HCT116 (cell line): Measurements from ENCODE around the gene RAET1G. TPM values are rescaled to one million over a fixed set of nuclear protein-coding genes. Genes with fewer than 3 reads are reported as not detected.
"Not testable (repeated sequence)": the region's sequence is repeated elsewhere in the genome, so short reads cannot be mapped to it uniquely, and the experiment has no call there.

Experiments
- ATAC-seq: fragments of 200-7000 bp; cut with Tn5 transposase; 2 replicates; pipeline ENCODE4 v1.9.1; 2020; ENCODE audit warnings: mild to moderate bottlenecking, moderate library complexity
- BruUV-seq: library from RNA; stranded (reverse); fragments of 400-500 nt; replicated peaks from 2 replicates; lab custom pipeline; 2021; lab: Mats Ljungman, UMichigan
- CTCF ChIA-PET: fragments of 300-600 bp; sonication (Branson Sonifier 250); formaldehyde crosslinking; loops from one replicate; lab custom pipeline; 2021; ENCODE audit warnings: antibody characterized with exemption; lab: Charles Lee
- POLR2A ChIA-PET: fragments of 300-600, 350-600 bp; sonication (Branson Sonifier 250); formaldehyde crosslinking; loops from one replicate; lab custom pipeline; 2021; ENCODE audit warnings: antibody characterized with exemption; lab: Charles Lee
- RAD21 ChIA-PET, 2 experiments: fragments of 300-600 bp; sonication (Branson Sonifier 250); formaldehyde crosslinking; loops; one replicate each; lab custom pipeline; 2023; ENCODE audit warnings: low total read pairs in 2 of 2; ENCODE audit not compliant: uncharacterized antibody in 2 of 2, unreplicated experiment in 2 of 2, low non-redundant PET in 1 of 2; lab: Charles Lee
- DNase-seq: peaks from one replicate; pipeline ENCODE4 v3.0.0-alpha.2; 2010; ENCODE audit warnings: low read depth, low spot score
- H2AFZ ChIP-seq: fragments of 200-600 bp; shearing (Covaris generic), sonication (generic); 2 replicates; pipeline ENCODE4 v1.6.1; 2017; ENCODE audit warnings: low read depth, mixed run types, mixed read lengths, antibody characterized with exemption, low read length; ENCODE audit not compliant: poor library complexity, severe bottlenecking
- H3K27ac ChIP-seq: 2 replicates; pipeline ENCODE4 v1.5.1; 2012; ENCODE audit warnings: low read depth, low read length
- H3K27me3 ChIP-seq: fragments of 200-600 bp; sonication (generic); 2 replicates; pipeline ENCODE4 v1.6.1; 2016; ENCODE audit warnings: mixed run types, low read length, mixed read lengths; ENCODE audit not compliant: insufficient read depth
- H3K36me3 ChIP-seq, 2 experiments: fragments of 200-500 bp in 1 of 2; fragments of 200-600 bp in 1 of 2; sonication (Bioruptor generic) in 1 of 2; sonication (generic) in 1 of 2; 2 replicates each; pipeline versions ENCODE4 v1.5.1 to v1.6.1; 2014 to 2016; ENCODE audit warnings: low read length in 2 of 2, inconsistent platforms in 1 of 2, mixed read lengths in 1 of 2, mixed run types in 1 of 2; ENCODE audit not compliant: insufficient read depth in 2 of 2, control insufficient read depth in 1 of 2
- H3K4me1 ChIP-seq, 2 experiments: fragments of 200-600 bp in 1 of 2; sonication (generic) in 1 of 2; 2 replicates each; pipeline versions ENCODE4 v1.5.1 to v1.6.1; 2012 to 2017; ENCODE audit warnings: low read length in 2 of 2, inconsistent platforms in 1 of 2, mild to moderate bottlenecking in 1 of 2, mixed read lengths in 1 of 2, mixed run types in 1 of 2, moderate library complexity in 1 of 2; ENCODE audit not compliant: insufficient read depth in 2 of 2, control insufficient read depth in 1 of 2
- H3K4me2 ChIP-seq: fragments of 200-600 bp; sonication (generic); 2 replicates; pipeline ENCODE4 v1.6.1; 2017; ENCODE audit warnings: mixed run types, low read length, mixed read lengths
- H3K4me3 ChIP-seq, 2 experiments: fragments of 200-600 bp in 1 of 2; sonication (generic) in 1 of 2; replicated peaks in 1 of 2; 2 replicates each; pipeline ENCODE4 v1.5.1; 2011 to 2016; ENCODE audit warnings: low read length in 2 of 2, control low read depth in 1 of 2, low read depth in 1 of 2, mild to moderate bottlenecking in 1 of 2, mixed read lengths in 1 of 2, mixed run types in 1 of 2
- H3K79me2 ChIP-seq: fragments of 200-600 bp; sonication (generic); 2 replicates; pipeline ENCODE4 v1.6.1; 2017; ENCODE audit warnings: mild to moderate bottlenecking, mixed run types, low read length, moderate library complexity, mixed read lengths; ENCODE audit not compliant: insufficient read depth
- H3K9ac ChIP-seq: fragments of 200-600 bp; sonication (generic); 2 replicates; pipeline ENCODE4 v1.6.1; 2016; ENCODE audit warnings: low read length, mixed read lengths
- H3K9me2 ChIP-seq: fragments of 200-600 bp; sonication (generic), shearing (Covaris generic); 2 replicates; pipeline ENCODE4 v1.6.1; 2017; ENCODE audit warnings: mixed run types, mild to moderate bottlenecking, moderate library complexity; ENCODE audit not compliant: insufficient read depth
- H3K9me3 ChIP-seq, 2 experiments: fragments of 200-500 bp in 1 of 2; fragments of 200-600 bp in 1 of 2; sonication (Bioruptor generic) in 1 of 2; sonication (generic) in 1 of 2; 2 replicates each; pipeline ENCODE4 v1.6.1; 2014 to 2017; ENCODE audit warnings: low read length in 2 of 2, mixed read lengths in 2 of 2, inconsistent platforms in 1 of 2, low read depth in 1 of 2, mild to moderate bottlenecking in 1 of 2, mixed run types in 1 of 2, moderate library complexity in 1 of 2; ENCODE audit not compliant: control insufficient read depth in 1 of 2, insufficient read depth in 1 of 2
- H4K20me1 ChIP-seq: fragments of 200-600 bp; sonication (generic), shearing (Covaris generic); 2 replicates; pipeline ENCODE4 v1.6.1; 2017; ENCODE audit warnings: mixed run types, mild to moderate bottlenecking, moderate library complexity; ENCODE audit not compliant: insufficient read depth
- ATF3 ChIP-seq: IDR thresholded peaks from 2 replicates; pipeline ENCODE4 v1.6.1; 2012
- CTCF ChIP-seq, 3 experiments: fragments of 200-600 bp in 1 of 3; sonication (generic) in 1 of 3; IDR thresholded peaks in 2 of 3; conservative IDR thresholded peaks in 1 of 3; 2 replicates each; pipeline ENCODE4 v1.5.1; 2012 to 2017; ENCODE audit warnings: low read depth in 2 of 3, low read length in 2 of 3, antibody characterized with exemption in 1 of 3, borderline replicate concordance in 1 of 3, control low read depth in 1 of 3, mild to moderate bottlenecking in 1 of 3, mixed read lengths in 1 of 3, mixed run types in 1 of 3, moderate library complexity in 1 of 3; ENCODE audit not compliant: insufficient read depth in 1 of 3
- EGR1 ChIP-seq: IDR thresholded peaks from 2 replicates; pipeline ENCODE4 v1.6.1; 2012; ENCODE audit warnings: low read depth
- FOSL1 ChIP-seq: IDR thresholded peaks from 2 replicates; pipeline ENCODE4 v1.6.1; 2012; ENCODE audit warnings: low read depth
- MAX ChIP-seq: IDR thresholded peaks from 2 replicates; pipeline ENCODE4 v1.6.1; 2012
- POLR2AphosphoS5 ChIP-seq: IDR thresholded peaks from 2 replicates; pipeline ENCODE4 v1.6.1; 2011; ENCODE audit warnings: mild to moderate bottlenecking, low read depth, low read length, moderate library complexity
- RAD21 ChIP-seq: IDR thresholded peaks from 2 replicates; pipeline ENCODE4 v1.6.1; 2012; ENCODE audit warnings: low read depth, mild to moderate bottlenecking
- REST ChIP-seq: IDR thresholded peaks from 2 replicates; pipeline ENCODE4 v1.6.1; 2012; ENCODE audit warnings: low read depth
- YY1 ChIP-seq: IDR thresholded peaks from 2 replicates; pipeline ENCODE4 v1.6.1; 2011; ENCODE audit warnings: low read length, low read depth, moderate library complexity, mild to moderate bottlenecking; ENCODE audit not compliant: insufficient replicate concordance; ENCODE audit errors: extremely low read depth
- intact Hi-C: fragments of 100-400 bp; cut with micrococcal nuclease; formaldehyde crosslinking; loops from 2 replicates; pipeline ENCODE4 v1.10.0; 2022
- total RNA-seq: library from RNA; stranded (reverse); gene quantifications from one replicate; pipeline ENCODE4 v1.2.1, GENCODE V29; 2021; ENCODE audit not compliant: unreplicated experiment

Gene RAET1G
- total RNA-seq, 1 experiment from 2014 or later: 0.37 TPM

GRCh38 chr6:149895048-149895590, 27.8 kb downstream of the RAET1G start:
- H3K4me1 ChIP-seq: peaks cover 45 to 55% of the 10 kb centered on the region in 2 experiments
- TF ChIP-seq REST (no peak), MAX (no peak), YY1 (no peak), ATF3 (no peak), RAD21 (peak; percentile 55), CTCF (IDR thresholded peaks at IDR 0.05 in 2 of 3, conservative IDR thresholded peaks at IDR 0.05 in 1 of 3; ENCODE audit: borderline replicate concordance in 1 of 3, insufficient read depth in 1 of 3, low read depth in 2 of 3, low read length in 2 of 3) (peak in 1 of 3 experiments; percentile 23; a peak in 1 of 6 replicates), FOSL1 (no peak), POLR2AphosphoS5 (peak; percentile 33; the same call in 1 of the 2 replicates), EGR1 (peak; percentile 86)
- H3K9ac ChIP-seq: peak overlapping the region; percentile 47
- BruUV-seq: no TSS peak
- no peaks in the 10 kb centered on the region for H4K20me1 ChIP-seq
- DNase-seq (no peak), ATAC-seq (peak; percentile 47)
- CTCF ChIA-PET: interaction anchor here (0.8 to 1.4 kb wide), 2 partner anchors 9 to 55 kb away, joined by 3 to 5 read pairs; no protein-coding TSS in a partner anchor
- peak overlapping the region; percentile 30 to 51 for H3K4me3 ChIP-seq
- H3K36me3 ChIP-seq: no peaks in the 10 kb centered on the region
- H3K79me2 ChIP-seq: no peaks in the 10 kb centered on the region
- peak overlapping the region; percentile 59 for H2AFZ ChIP-seq
- H3K27ac ChIP-seq: peak overlapping the region; percentile 66
- no peaks in the 10 kb centered on the region for H3K27me3 ChIP-seq
- H3K9me3 ChIP-seq: no peaks in the 10 kb centered on the region
- peak overlapping the region; percentile 90 for H3K4me2 ChIP-seq
- no peaks in the 10 kb centered on the region for H3K9me2 ChIP-seq
- POLR2A ChIA-PET: interaction anchor here (1.3 kb wide), 1 partner anchor 10 kb away, joined by 3 read pairs; no protein-coding TSS in a partner anchor
- RAD21 ChIA-PET: no interaction called here
- intact Hi-C loops: loop anchor here (5.0 kb wide), 1 partner anchor 248 kb away; the partner anchor contains the start of gene KATNA1

- CTCF ChIA-PET, DNase-seq: not testable (repeated sequence)
Observed at GRCh38 chr6:149891864-149892263, 31.1 kb downstream of the RAET1G start.

More at GRCh38 chr6:149891864-149892263, 31.1 kb downstream of the RAET1G start:
- H3K9me3 ChIP-seq, H4K20me1 ChIP-seq, H3K9ac ChIP-seq, H3K27ac ChIP-seq, H3K9me2 ChIP-seq, intact Hi-C loops, RAD21 ChIA-PET, H3K79me2 ChIP-seq, ATAC-seq, H3K27me3 ChIP-seq, H3K4me2 ChIP-seq, BruUV-seq, H3K4me3 ChIP-seq, H3K36me3 ChIP-seq, POLR2A ChIA-PET, H2AFZ ChIP-seq: not testable (repeated sequence)
- peaks cover 33 to 57% of the 10 kb centered on the region in 2 experiments for H3K4me1 ChIP-seq
